Sciatic nerve (tissue), 2 donors: ENCODE results near the gene KLHL6. TPM values are rescaled to one million over a fixed set of nuclear protein-coding genes. Genes with fewer than 3 reads are reported as not detected.
"Not testable (repeated sequence)": the region's sequence is repeated elsewhere in the genome, so short reads cannot be mapped to it uniquely, and the experiment has no call there.

Experiments used
- ATAC-seq: fragments of 200-7000 bp; cut with Tn5 transposase; one replicate; pipeline ENCODE4 v1.9.1; 2020; ENCODE audit warnings: mild to moderate bottlenecking, moderate library complexity
- DNase-seq: peaks from one replicate; pipeline ENCODE4 v3.0.0-alpha.2; 2020; ENCODE audit warnings: low spot score
- intact Hi-C: fragments of 100-400 bp; cut with DNase I; formaldehyde crosslinking; loops from one replicate; pipeline ENCODE4 v1.14.2; 2022
- total RNA-seq: library from RNA; stranded (reverse); fragmentation: NEBNext Ultra II Directional; extraction: Animal tissue kit (Norgen Biotek cat#: 25700); gene quantifications from one replicate; pipeline ENCODE4 v1.2.1, GENCODE V29; 2021
- donor health status: DM: no; HTN: no; CAD: no.
- donor health status: DM: no; HTN: no; CAD: no.

Gene KLHL6
- total RNA-seq, 1 donor from 2014 or later = 4.7 TPM

GRCh38 chr3:183442994-183443393, 112.5 kb downstream of the KLHL6 start:
- no peak for DNase-seq
- ATAC-seq = no peak
- intact Hi-C loops = no loop called here

GRCh38 chr3:183440521-183440920, 115.0 kb downstream of the KLHL6 start:
- intact Hi-C loops, ATAC-seq, DNase-seq: not testable (repeated sequence)

GRCh38 chr3:183439515-183439914, 116.0 kb downstream of the KLHL6 start:
- ATAC-seq = no peak
- intact Hi-C loops = no loop called here
- no peak for DNase-seq

GRCh38 chr3:183438735-183439134, 116.8 kb downstream of the KLHL6 start:
- intact Hi-C loops = no loop called here
- ATAC-seq = no peak
- no peak for DNase-seq

GRCh38 chr3:183437666-183438564, 117.6 kb downstream of the KLHL6 start:
- ATAC-seq (no peak), DNase-seq (no peak)
- intact Hi-C loops = no loop called here

Other genes with a start within 250 kb of the KLHL6 start
- 2.6 TPM for gene MCF2L2, start 127.1 kb downstream of the KLHL6 start, total RNA-seq
- 70.9 TPM for gene KLHL24, start 79.9 kb upstream of the KLHL6 start, total RNA-seq
- gene YEATS2, start 142.1 kb upstream of the KLHL6 start, total RNA-seq = 41.7 TPM